H9 (cell line): ENCODE measurements around the gene DPF3. TPM values are rescaled to one million over a fixed set of nuclear protein-coding genes. Genes with fewer than 3 reads are reported as not detected.

Experiments
- DNase-seq: peaks from one replicate; pipeline ENCODE4 v3.0.0-alpha.2; 2017
- H2AFZ ChIP-seq: one replicate; pipeline ENCODE4 v1.6.1; 2013; ENCODE audit warnings: mild to moderate bottlenecking, low read length, control low read depth, moderate library complexity
- H2AK5ac ChIP-seq: 2 replicates; pipeline ENCODE4 v1.6.1; 2013; ENCODE audit warnings: low read length, control low read depth, mixed read lengths; ENCODE audit not compliant: insufficient read length
- H2BK120ac ChIP-seq: one replicate; pipeline ENCODE4 v1.6.1; 2013; ENCODE audit warnings: low read depth, mild to moderate bottlenecking, low read length, control low read depth, inconsistent platforms; ENCODE audit not compliant: poor library complexity, severe bottlenecking
- H2BK12ac ChIP-seq: 2 replicates; pipeline ENCODE4 v1.6.1; 2013; ENCODE audit warnings: low read length, control low read depth, mixed read lengths, low read depth; ENCODE audit not compliant: insufficient read length
- H2BK15ac ChIP-seq: 2 replicates; pipeline ENCODE4 v1.6.1; 2013; ENCODE audit warnings: low read depth, low read length, control low read depth
- H2BK20ac ChIP-seq: one replicate; pipeline ENCODE4 v1.6.1; 2013; ENCODE audit warnings: low read depth, mild to moderate bottlenecking, low read length, control low read depth, inconsistent platforms; ENCODE audit not compliant: poor library complexity, severe bottlenecking
- H2BK5ac ChIP-seq: 2 replicates; pipeline ENCODE4 v1.6.1; 2013; ENCODE audit warnings: low read length, control low read depth, mixed read lengths; ENCODE audit not compliant: insufficient read length
- H3K14ac ChIP-seq: 2 replicates; pipeline ENCODE4 v1.6.1; 2013; ENCODE audit warnings: low read length, control low read depth; ENCODE audit not compliant: insufficient read depth
- H3K18ac ChIP-seq: 2 replicates; pipeline ENCODE4 v1.6.1; 2013; ENCODE audit warnings: low read depth, mild to moderate bottlenecking, mixed read lengths, low read length, control low read depth; ENCODE audit not compliant: insufficient read length
- H3K23ac ChIP-seq: 2 replicates; pipeline ENCODE4 v1.6.1; 2013; ENCODE audit warnings: low read length, control low read depth, mixed read lengths, low read depth; ENCODE audit not compliant: insufficient read length
- H3K23me2 ChIP-seq: 2 replicates; pipeline ENCODE4 v1.6.1; 2013; ENCODE audit warnings: low read depth, mild to moderate bottlenecking, mixed read lengths, low read length, control low read depth; ENCODE audit not compliant: insufficient read length, poor library complexity, severe bottlenecking
- H3K27ac ChIP-seq: 2 replicates; pipeline ENCODE4 v1.5.1; 2013; ENCODE audit warnings: low read length, control low read depth, mixed read lengths, low read depth; ENCODE audit not compliant: insufficient read length
- H3K27me3 ChIP-seq: 2 replicates; pipeline ENCODE4 v1.6.1; 2013; ENCODE audit warnings: low read length, control low read depth, inconsistent platforms; ENCODE audit not compliant: insufficient read depth
- H3K4ac ChIP-seq: 2 replicates; pipeline ENCODE4 v1.6.1; 2013; ENCODE audit warnings: low read depth, mild to moderate bottlenecking, control low read depth, inconsistent platforms, low read length, moderate library complexity
- H3K4me1 ChIP-seq: 2 replicates; pipeline ENCODE4 v1.6.1; 2013; ENCODE audit warnings: low read length, control low read depth, inconsistent platforms; ENCODE audit not compliant: insufficient read depth
- H3K4me2 ChIP-seq: 2 replicates; pipeline ENCODE4 v1.6.1; 2013; ENCODE audit warnings: low read length, control low read depth, mixed read lengths; ENCODE audit not compliant: insufficient read length, insufficient read depth
- H3K56ac ChIP-seq: 2 replicates; pipeline ENCODE4 v1.6.1; 2013; ENCODE audit warnings: low read depth, mild to moderate bottlenecking, mixed read lengths, low read length, control low read depth; ENCODE audit not compliant: insufficient read length
- H3K79me1 ChIP-seq: 2 replicates; pipeline ENCODE4 v1.6.1; 2013; ENCODE audit warnings: low read depth, mild to moderate bottlenecking, moderate library complexity, low read length, control low read depth, inconsistent platforms; ENCODE audit not compliant: insufficient read depth, poor library complexity, severe bottlenecking
- H3K79me2 ChIP-seq: 2 replicates; pipeline ENCODE4 v1.6.1; 2013; ENCODE audit warnings: low read length, control low read depth, inconsistent platforms; ENCODE audit not compliant: insufficient read depth
- H3K9ac ChIP-seq: 2 replicates; pipeline ENCODE4 v1.6.1; 2013; ENCODE audit warnings: low read length, control low read depth, mixed read lengths; ENCODE audit not compliant: insufficient read length; ENCODE audit errors: extremely low read depth
- H3K9me3 ChIP-seq: one replicate; pipeline ENCODE4 v1.6.1; 2013; ENCODE audit warnings: low read depth, low read length, inconsistent platforms; ENCODE audit not compliant: control insufficient read depth
- H3T11ph ChIP-seq: one replicate; pipeline ENCODE4 v1.6.1; 2013; ENCODE audit warnings: mild to moderate bottlenecking, low read length, control low read depth, inconsistent platforms
- H4K20me1 ChIP-seq: one replicate; pipeline ENCODE4 v1.6.1; 2013; ENCODE audit not compliant: control insufficient read depth, insufficient read length, insufficient read depth
- H4K5ac ChIP-seq: 2 replicates; pipeline ENCODE4 v1.6.1; 2013; ENCODE audit warnings: low read depth, mild to moderate bottlenecking, mixed read lengths, low read length, control low read depth; ENCODE audit not compliant: insufficient read length
- H4K8ac ChIP-seq: replicated peaks from 2 replicates; pipeline ENCODE4 v1.6.1; 2013; ENCODE audit warnings: low read length, control low read depth, mixed read lengths, low read depth; ENCODE audit not compliant: insufficient read length
- H4K91ac ChIP-seq: 2 replicates; pipeline ENCODE4 v1.6.1; 2013; ENCODE audit warnings: low read depth, mild to moderate bottlenecking, moderate library complexity, mixed read lengths, low read length, control low read depth; ENCODE audit not compliant: insufficient read length
- H3K27ac Mint-ChIP-seq, 3 experiments: 2 replicates in 2 of 3; 3 replicates in 1 of 3; pipeline ENCODE4 v1.8.0; 2020 to 2021; ENCODE audit warnings: mixed read lengths in 3 of 3, mild to moderate bottlenecking in 1 of 3, moderate library complexity in 1 of 3
- H3K27me3 Mint-ChIP-seq: 2 replicates; pipeline ENCODE4 v1.8.0; 2021; ENCODE audit warnings: low read depth, mild to moderate bottlenecking, moderate library complexity, mixed read lengths
- H3K36me3 Mint-ChIP-seq, 3 experiments: 2 replicates in 2 of 3; 3 replicates in 1 of 3; pipeline ENCODE4 v1.8.0; 2020 to 2021; ENCODE audit warnings: low read depth in 3 of 3, mixed read lengths in 3 of 3; ENCODE audit not compliant: insufficient read depth in 1 of 3
- H3K4me1 Mint-ChIP-seq, 2 experiments: 2 replicates each; pipeline ENCODE4 v1.8.0; 2020; ENCODE audit warnings: mixed read lengths in 2 of 2
- H3K4me3 Mint-ChIP-seq, 2 experiments: 2 replicates in 1 of 2; 3 replicates in 1 of 2; pipeline ENCODE4 v1.8.0; 2020 to 2021; ENCODE audit warnings: mild to moderate bottlenecking in 2 of 2, mixed read lengths in 2 of 2, moderate library complexity in 1 of 2
- H3K9me3 Mint-ChIP-seq, 2 experiments: 2 replicates in 1 of 2; 3 replicates in 1 of 2; pipeline ENCODE4 v1.8.0; 2020; ENCODE audit warnings: mild to moderate bottlenecking in 2 of 2, mixed read lengths in 2 of 2, moderate library complexity in 1 of 2
- WGBS: extraction: QIAGEN DNeasy Blood & Tissue Kit; methylation state at CpG from one replicate; pipeline ENCODE4 v1.1.7; 2013; ENCODE audit warnings: missing lambda C conversion rate, low lambda C conversion rate, mixed read lengths; ENCODE audit not compliant: insufficient read length; ENCODE audit errors: extremely low coverage; 5-methylcytosine and 5-hydroxymethylcytosine counted together
- total RNA-seq: library from RNA; stranded (reverse); gene quantifications from 2 replicates; pipeline ENCODE4 v1.2.1, GENCODE V29; 2021
- TF ChIP-seq, protein P1 (sequence below): fragments of 200-600 bp; sonication (generic); conservative IDR thresholded peaks from 3 replicates; pipeline ENCODE4 v1.8.0; 2021; ENCODE audit warnings: antibody characterized with exemption, mild to moderate bottlenecking

The DPF3 gene
- total RNA-seq, 1 experiment from 2014 or later, result not detected

DNA sequence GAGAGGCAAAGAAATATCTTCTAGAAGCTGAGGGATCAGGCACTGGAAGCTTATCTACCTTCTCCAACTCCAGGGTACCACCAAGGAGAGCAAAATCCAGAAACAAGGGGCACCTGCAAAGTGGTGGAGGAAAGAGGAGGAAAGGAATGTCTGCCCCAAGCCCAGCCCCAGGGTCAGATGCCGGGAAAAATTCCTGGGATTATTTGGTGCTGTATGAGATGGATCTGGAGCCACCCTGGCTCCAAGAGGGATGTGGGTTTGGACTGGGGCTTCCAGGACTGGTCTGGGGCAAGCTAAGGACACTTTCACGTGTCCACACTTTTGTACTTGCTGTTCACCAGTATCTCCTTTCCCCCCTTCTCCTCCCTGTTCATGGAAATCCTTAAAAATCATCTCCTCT is 69.8 kb downstream of the DPF3 start:
- H3K14ac ChIP-seq, result no peak overlapping the region
- H4K20me1 ChIP-seq, result no peaks in the 10 kb centered on the region
- no peaks in the 10 kb centered on the region for H3K79me2 ChIP-seq
- DNase-seq, result no peak
- no peaks in the 10 kb centered on the region for H3K27me3 ChIP-seq
- no peaks in the 10 kb centered on the region; the same call in 1 of the 2 replicates for H3K4me1 ChIP-seq
- Mint-ChIP-seq H3K4me1 (peaks cover 5 to 13% of the 10 kb centered on the region in 2 experiments; a peak in 3 of 4 replicates), H3K4me3 (no peak overlapping the region), H3K27me3 (peaks cover 6% of the 10 kb centered on the region), H3K27ac (no peak overlapping the region), H3K9me3 (peaks cover 2 to 7% of the 10 kb centered on the region in 2 experiments), H3K36me3 (peaks cover 0 to 2% (median 0%) of the 10 kb centered on the region in 3 experiments; a peak in 2 of 7 replicates)
- no peak overlapping the region for H2BK12ac ChIP-seq
- no peak overlapping the region for H3K4ac ChIP-seq
- H2BK5ac ChIP-seq, result no peak overlapping the region
- no peak overlapping the region for H4K91ac ChIP-seq
- no peaks in the 10 kb centered on the region for H3K79me1 ChIP-seq
- no peak overlapping the region for H2BK120ac ChIP-seq
- no peak overlapping the region for H3K18ac ChIP-seq
- H3K56ac ChIP-seq, result no peak overlapping the region
- no peak overlapping the region for H3K23ac ChIP-seq
- H3K9me3 ChIP-seq, result no peaks in the 10 kb centered on the region
- no peak overlapping the region for H2AFZ ChIP-seq
- no peak overlapping the region for H3K27ac ChIP-seq
- no peak overlapping the region for H3K9ac ChIP-seq
- H2AK5ac ChIP-seq, result no peak overlapping the region
- no peak overlapping the region for H2BK20ac ChIP-seq
- H2BK15ac ChIP-seq, result no peak overlapping the region
- TF ChIP-seq, protein P1, sequence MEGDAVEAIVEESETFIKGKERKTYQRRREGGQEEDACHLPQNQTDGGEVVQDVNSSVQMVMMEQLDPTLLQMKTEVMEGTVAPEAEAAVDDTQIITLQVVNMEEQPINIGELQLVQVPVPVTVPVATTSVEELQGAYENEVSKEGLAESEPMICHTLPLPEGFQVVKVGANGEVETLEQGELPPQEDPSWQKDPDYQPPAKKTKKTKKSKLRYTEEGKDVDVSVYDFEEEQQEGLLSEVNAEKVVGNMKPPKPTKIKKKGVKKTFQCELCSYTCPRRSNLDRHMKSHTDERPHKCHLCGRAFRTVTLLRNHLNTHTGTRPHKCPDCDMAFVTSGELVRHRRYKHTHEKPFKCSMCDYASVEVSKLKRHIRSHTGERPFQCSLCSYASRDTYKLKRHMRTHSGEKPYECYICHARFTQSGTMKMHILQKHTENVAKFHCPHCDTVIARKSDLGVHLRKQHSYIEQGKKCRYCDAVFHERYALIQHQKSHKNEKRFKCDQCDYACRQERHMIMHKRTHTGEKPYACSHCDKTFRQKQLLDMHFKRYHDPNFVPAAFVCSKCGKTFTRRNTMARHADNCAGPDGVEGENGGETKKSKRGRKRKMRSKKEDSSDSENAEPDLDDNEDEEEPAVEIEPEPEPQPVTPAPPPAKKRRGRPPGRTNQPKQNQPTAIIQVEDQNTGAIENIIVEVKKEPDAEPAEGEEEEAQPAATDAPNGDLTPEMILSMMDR, result no peak
- H4K8ac ChIP-seq, result no peak overlapping the region
- no CpG with 5 or more reads among the region's 2 CpGs for WGBS
- H4K5ac ChIP-seq, result no peak overlapping the region
- no peaks in the 10 kb centered on the region for H3K23me2 ChIP-seq
- no peak overlapping the region for H3T11ph ChIP-seq
- no peak overlapping the region for H3K4me2 ChIP-seq
